NOMO-1 (cell line): Measurements from ENCODE around the gene SDK1.

ENCODE experiments used
- DNase-seq, 2 experiments: peaks; one replicate each; lab custom pipeline; 2025; ENCODE audit not compliant: unreplicated experiment in 2 of 2; lab: John Stamatoyannopoulos, UW

SDK1 gene

GRCh38 chr7:4134631-4135030 lies 833.6 kb downstream of the SDK1 start:
- no peak for DNase-seq

- DNase-seq = no peak
Measured at GRCh38 chr7:4135301-4135700, 834.2 kb downstream of the SDK1 start.

- DNase-seq = no peak
Measured at GRCh38 chr7:4136036-4136435, 835.0 kb downstream of the SDK1 start.

DNA sequence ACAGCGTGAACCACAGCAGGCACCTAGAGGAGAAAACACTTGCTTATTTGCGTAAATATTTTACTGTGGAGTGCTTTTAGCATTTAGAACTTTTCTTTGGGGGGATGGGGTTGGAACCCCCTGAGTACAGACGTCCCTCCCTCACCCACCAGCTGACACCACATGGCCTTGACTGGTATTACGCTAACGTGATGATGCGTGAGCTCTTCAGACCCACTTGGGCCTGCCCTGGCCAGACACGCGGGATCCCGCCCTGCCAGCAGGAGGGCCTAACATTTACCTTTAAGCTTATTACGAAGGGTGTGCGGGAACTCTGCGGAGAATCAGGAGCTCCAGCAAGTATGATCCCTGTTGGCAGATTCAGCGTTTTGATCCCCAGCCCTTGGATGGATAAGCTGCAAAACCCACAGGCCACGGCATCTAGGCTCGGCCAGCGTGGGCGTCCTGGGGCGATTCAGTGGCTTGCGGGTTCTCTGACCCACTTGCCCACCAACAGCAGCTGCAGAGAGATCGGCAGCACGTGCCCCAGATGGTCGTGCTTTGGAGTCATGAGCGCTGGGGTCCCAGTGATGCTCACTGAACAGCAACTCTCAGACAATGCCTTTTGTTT lies 835.6 kb downstream of the SDK1 start:
- no peak for DNase-seq

DNA sequence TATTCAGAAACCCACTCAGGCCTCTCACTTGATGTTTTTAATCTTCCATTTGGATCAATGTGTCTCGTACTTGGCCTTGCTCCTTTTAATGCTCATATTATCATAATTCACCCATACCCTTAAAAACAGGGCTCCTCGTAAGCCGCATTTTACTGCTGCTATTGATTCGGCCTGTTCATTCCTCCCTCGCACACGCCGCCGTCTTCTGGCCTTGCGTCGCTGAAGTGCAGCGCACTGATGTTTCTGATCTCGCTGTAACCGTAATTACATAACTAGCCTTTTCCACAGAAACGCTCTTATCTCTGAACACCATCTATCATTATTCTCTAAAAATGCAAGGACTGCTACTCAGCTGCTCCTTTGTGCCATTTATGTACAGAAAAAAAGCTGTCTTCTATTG lies 836.5 kb downstream of the SDK1 start:
- no peak for DNase-seq

DNA sequence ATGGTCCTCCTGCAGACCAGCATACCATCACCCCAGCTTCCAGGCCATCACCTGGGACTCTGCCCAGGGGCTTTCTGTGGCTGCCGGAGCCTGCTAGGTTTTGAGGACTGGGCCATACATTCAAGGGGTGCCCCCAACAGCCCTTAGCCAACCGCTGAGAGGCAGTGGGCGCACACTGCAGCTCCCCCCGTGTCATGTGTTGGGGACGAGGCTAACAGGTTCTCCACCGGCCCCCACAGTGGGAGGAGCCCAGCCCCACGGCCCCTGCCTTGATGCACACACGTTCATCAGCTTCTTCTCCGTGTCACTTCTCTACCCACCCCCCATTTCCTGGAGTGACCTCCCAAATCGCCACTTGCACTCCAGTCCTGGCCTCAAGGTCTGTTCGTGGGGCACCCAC lies 837.8 kb downstream of the SDK1 start:
- no peak for DNase-seq

GRCh38 chr7:4139656-4140625 lies 838.9 kb downstream of the SDK1 start:
- no peak for DNase-seq

DNA sequence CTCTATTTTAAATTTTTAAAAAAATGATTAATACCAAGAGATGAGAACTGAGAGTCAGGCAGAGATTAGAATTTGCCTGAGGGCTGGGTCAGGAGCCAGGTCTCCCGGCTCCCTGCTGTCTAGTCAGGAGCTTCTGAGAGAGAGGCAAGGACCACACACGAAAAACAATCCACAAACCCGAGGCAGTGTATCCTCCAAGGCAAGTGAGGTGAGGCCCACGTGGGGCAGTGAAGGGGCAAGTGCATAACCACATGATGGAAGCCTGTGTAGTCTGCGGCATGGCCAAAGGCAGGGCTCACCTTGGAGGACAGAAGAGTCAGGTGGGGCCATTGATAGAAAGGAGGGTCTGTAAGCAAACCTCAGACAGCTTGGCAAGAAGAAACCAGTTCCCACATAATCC lies 839.9 kb downstream of the SDK1 start:
- DNase-seq = no peak

- no peak for DNase-seq
Measured at GRCh38 chr7:4143006-4143405, 842.0 kb downstream of the SDK1 start.

GRCh38 chr7:4143511-4144171 lies 842.6 kb downstream of the SDK1 start:
- DNase-seq = no peak

DNA sequence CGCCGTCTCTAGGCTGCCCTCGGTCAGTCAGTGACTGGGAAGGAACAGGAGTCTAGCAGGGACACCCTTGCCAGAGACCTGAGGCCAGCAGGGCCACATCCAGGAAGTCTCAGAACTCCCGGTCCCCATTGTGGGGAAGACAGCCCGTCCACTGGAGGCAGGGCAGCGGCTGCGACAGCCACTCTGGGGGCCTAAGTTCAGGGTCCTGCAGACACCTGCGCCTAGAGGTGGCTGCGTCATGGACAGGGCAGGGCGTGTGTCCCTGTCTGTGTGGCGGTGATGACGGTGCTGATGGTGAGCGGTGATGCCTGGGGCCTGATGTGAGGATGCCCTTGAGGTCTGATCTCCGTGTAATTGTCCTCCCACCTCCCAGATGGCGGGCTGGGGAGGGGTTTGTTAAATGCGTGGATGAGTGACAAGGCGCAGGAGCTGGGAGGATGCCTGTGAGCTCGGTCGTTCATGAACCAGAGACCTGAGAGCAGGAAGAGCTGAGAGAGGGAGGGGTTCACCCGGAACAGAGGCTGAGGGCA lies 843.2 kb downstream of the SDK1 start:
- no peak for DNase-seq

DNA sequence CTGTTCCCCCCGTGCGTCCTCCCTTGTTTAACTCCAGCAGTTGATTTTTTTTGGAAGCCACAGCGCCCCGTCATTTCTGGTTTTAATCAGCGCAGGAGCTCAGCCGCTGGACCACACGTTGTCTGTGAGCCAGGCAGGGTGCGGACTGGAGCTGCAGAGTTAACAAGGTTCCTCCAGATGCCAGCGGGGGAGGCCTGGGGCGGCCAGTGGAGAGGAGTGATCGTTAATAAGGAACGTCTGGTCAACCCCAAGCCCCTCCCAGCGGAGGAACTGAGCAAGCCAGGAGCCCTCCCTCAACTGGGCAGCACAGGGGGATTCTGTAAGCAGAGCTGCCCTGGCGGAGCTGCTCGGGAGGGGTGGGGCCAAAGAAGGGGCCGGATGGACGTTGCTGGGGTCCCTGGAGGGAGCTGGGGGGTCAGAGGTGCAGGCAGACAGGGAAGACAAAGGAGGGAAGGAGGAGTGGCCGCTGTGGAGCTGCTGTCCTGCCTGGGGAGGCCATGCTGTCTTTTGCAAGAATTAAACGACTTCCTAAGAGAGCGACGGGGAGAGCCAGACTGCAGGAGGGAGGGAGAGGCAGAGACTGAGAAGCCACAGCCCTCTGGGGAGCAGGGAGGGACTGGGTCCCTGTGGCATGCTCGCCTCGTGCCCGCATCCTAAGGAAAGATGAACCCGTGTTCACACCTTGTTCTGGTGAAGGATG lies 843.9 kb downstream of the SDK1 start:
- no peak for DNase-seq

DNA sequence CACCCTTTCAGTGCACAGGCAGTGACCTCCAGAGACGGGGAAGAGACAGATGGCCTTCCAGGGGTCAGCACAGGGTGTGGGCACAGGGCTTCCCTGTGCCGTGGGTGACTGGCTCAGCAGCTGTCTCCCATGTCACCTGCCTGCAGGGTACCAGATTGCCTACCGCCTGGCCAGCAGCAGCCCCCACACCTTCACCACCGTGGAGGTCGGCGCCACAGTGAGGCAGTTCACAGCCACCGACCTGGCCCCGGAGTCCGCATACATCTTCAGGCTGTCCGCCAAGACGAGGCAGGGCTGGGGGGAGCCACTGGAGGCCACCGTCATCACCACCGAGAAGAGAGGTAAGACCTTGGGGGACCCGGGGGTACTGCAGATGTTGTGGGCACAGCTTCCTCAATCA lies 844.5 kb downstream of the SDK1 start:
- no peak for DNase-seq

GRCh38 chr7:4147926-4148620 lies 847.0 kb downstream of the SDK1 start:
- no peak for DNase-seq

DNA sequence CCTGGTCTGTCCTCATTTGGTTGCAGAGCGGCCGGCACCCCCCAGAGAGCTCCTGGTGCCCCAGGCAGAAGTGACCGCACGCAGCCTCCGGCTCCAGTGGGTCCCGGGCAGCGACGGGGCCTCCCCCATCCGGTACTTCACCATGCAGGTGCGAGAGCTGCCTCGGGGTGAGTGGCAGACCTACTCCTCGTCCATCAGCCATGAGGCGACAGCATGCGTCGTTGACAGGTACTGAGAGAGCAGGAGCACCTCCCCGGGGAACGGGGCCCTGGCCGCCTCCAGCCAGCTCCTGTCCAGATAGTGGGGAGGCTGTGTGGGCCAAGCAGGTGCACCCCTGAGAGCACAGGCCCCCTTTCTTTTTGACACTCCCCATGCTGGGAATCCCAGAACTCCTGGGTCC lies 848.2 kb downstream of the SDK1 start:
- no peak for DNase-seq

DNA sequence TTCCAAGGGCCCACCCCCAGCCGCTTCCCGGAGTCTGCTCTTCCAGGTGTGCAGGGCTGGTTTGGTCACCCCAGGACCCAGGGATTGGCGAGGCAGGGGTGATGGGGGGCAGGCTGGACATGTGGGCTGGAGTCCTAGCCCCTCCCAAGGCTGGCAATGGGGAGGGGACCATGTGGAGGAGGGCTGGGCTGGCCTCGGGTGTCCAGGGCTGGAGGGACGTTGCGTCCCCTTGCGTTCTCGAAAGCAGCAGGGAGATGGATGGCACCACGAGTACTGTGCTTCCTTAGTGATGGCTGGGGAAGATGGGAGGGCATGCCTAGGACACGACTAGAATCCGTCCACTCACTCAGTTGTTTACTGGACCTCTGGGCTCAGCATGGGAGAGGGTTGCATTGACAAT lies 848.6 kb downstream of the SDK1 start:
- no peak for DNase-seq

GRCh38 chr7:4150731-4151130 lies 849.7 kb downstream of the SDK1 start:
- DNase-seq = no peak

- DNase-seq = no peak
Measured at GRCh38 chr7:4151524-4151923, 850.5 kb downstream of the SDK1 start.

GRCh38 chr7:4151926-4152549 lies 851.0 kb downstream of the SDK1 start:
- no peak for DNase-seq
